Heart left ventricle (tissue), 16 donors: ENCODE data around the gene FOXK2. TPM values are rescaled to one million over a fixed set of nuclear protein-coding genes. Genes with fewer than 3 reads are reported as not detected.

Source experiments
- ATAC-seq, 4 donors: fragments of 200-7000 bp; cut with Tn5 transposase; one replicate each; pipeline ENCODE4 v1.9.1; 2020 to 2022; ENCODE audit warnings: moderate library complexity in 4 of 4, mild to moderate bottlenecking in 3 of 4, moderate number of reproducible peaks in 1 of 4
- DNase-seq, 5 donors: peaks; one replicate each; pipeline ENCODE4 v3.0.0-alpha.2; 2020
- H3K27ac ChIP-seq, 12 donors: fragments of 200-600 bp; sonication (generic) in 4 of 12; one replicate each; pipeline versions ENCODE4 v1.5.0 to v1.8.0; 2016 to 2022; ENCODE audit warnings: mild to moderate bottlenecking in 2 of 12
- H3K27me3 ChIP-seq, 9 donors: fragments of 200-600 bp; sonication (generic) in 2 of 9; one replicate each; pipeline versions ENCODE4 v1.5.1 to v1.8.0; 2016 to 2022; ENCODE audit warnings: mild to moderate bottlenecking in 3 of 9
- H3K36me3 ChIP-seq, 9 donors: fragments of 200-600 bp; sonication (generic) in 2 of 9; one replicate each; pipeline versions ENCODE4 v1.5.0 to v1.8.0; 2018 to 2022; ENCODE audit warnings: mild to moderate bottlenecking in 2 of 9
- H3K4me1 ChIP-seq, 12 donors: fragments of 200-600 bp; sonication (generic) in 4 of 12; one replicate each; pipeline versions ENCODE4 v1.5.0 to v1.8.0; 2016 to 2022; ENCODE audit warnings: mild to moderate bottlenecking in 3 of 12
- H3K4me3 ChIP-seq, 12 donors: fragments of 200-600 bp; sonication (generic) in 4 of 12; one replicate each; pipeline versions ENCODE4 v1.5.0 to v1.8.0; 2017 to 2022; ENCODE audit warnings: mild to moderate bottlenecking in 9 of 12, moderate library complexity in 4 of 12
- H3K9me3 ChIP-seq, 12 donors: fragments of 200-600 bp; sonication (generic) in 4 of 12; one replicate each; pipeline versions ENCODE4 v1.5.0 to v1.8.0; 2016 to 2022; ENCODE audit warnings: mild to moderate bottlenecking in 1 of 12
- CTCF ChIP-seq, 12 donors: fragments of 200-600 bp; sonication (generic) in 4 of 12; IDR thresholded peaks; one replicate each; pipeline versions ENCODE4 v1.5.0 to v1.8.0; 2018 to 2022; ENCODE audit warnings: antibody characterized with exemption in 12 of 12, mild to moderate bottlenecking in 5 of 12
- POLR2A ChIP-seq, 2 donors: fragments of 450-650 bp; IDR thresholded peaks; one replicate each; pipeline ENCODE4 v1.6.1; 2017; ENCODE audit warnings: antibody characterized with exemption in 2 of 2, mild to moderate bottlenecking in 2 of 2, moderate library complexity in 2 of 2
- WGBS, 4 donors: extraction: QIAGEN DNeasy Blood & Tissue Kit in 2 of 4; methylation state at CpG; one replicate each; pipeline versions ENCODE4 v1.1.5 to v1.1.7; 2013 to 2018; 5-methylcytosine and 5-hydroxymethylcytosine counted together
- intact Hi-C, 10 donors: fragments of 100-400 bp; cut with DNase I; formaldehyde crosslinking; loops; one replicate each; pipeline versions ENCODE4 v1.11.1 to v1.14.2; 2022
- polyA plus RNA-seq, 2 donors: library from polyadenylated mRNA; stranded (reverse); fragments of 200-250 nt; gene quantifications; one replicate each; pipeline ENCODE4 v1.2.3, GENCODE V29; 2013
- total RNA-seq, 9 donors: library from RNA; depleted of rRNA in 2 of 9; stranded (reverse); fragments of >200 nt in 2 of 9; fragmentation: NEBNext Ultra II Directional in 3 of 9; extraction: Animal tissue kit (Norgen Biotek cat#: 25700) in 3 of 9; gene quantifications; one replicate each; pipeline versions ENCODE4 v1.1.0 to v1.2.4, GENCODE V29; 2016 to 2023
- donor health status: ischemic (EF 13 %, LVEDD 7.1; RV severe dilation, severe dysfunction).
- donor health status: healthy with polysubstance abuse.
- donor health status: DM: no; HTN: yes; CAD: no.
- donor health status: DM: no; HTN: no; CAD: no.
- donor health status: ischemic (EF 25% LVEDD 6.9; RV normal size, moderate dysfunction).
- donor health status: ischemic (EF 25% LVEDD 5.7; RV mildly dilated, moderate dysfunction).
- donor health status: healthy.
- donor health status: DM: yes; HTN: yes; CAD: no.
- donor health status: ischemic (EF 35%, LVEDD 5.7; RV mildly dilated, moderate dysfunction).
- donor health status: nonischemic (EF 11% LVEDD 7.7; RV severe dilation, severe dysfunction).
- donor health status: DM: yes; HTN: yes; CAD: no.
- donor health status: PGD.
- donor health status: ischemic (EF 29% LVEDD 5.4; RV normal size, mild dysfunction).
- donor health status: nonischemic (EF 23%, LVEDD 6.1; RV moderate dilation, normal function).

The FOXK2 gene
- total and polyA plus RNA-seq, 11 donors = 15.6 to 77.0 (median 33.9) TPM

- Histone ChIP-seq H3K9me3 (no peaks in the 10 kb centered on the region), H3K27me3 (no peaks in the 10 kb centered on the region), H3K27ac (peak overlapping the region in 8 of 12 donors; percentile 43 to 78 (median 66)), H3K4me1 (peaks cover 0 to 24% (median 4%) of the 10 kb centered on the region in 12 donors), H3K4me3 (no peak overlapping the region), H3K36me3 (peaks cover 0 to 36% (median 7%) of the 10 kb centered on the region in 9 donors)
- intact Hi-C loops = loop anchor here in 1 of 10 donors (5.0 kb wide), 1 partner anchor 43 kb away; the partner anchor contains the start of gene RAB40B
- DNase-seq (peak in 1 of 5 donors; percentile 17), ATAC-seq (no peak)
- TF ChIP-seq POLR2A (IDR thresholded peaks at IDR 0.05) (no peak), CTCF (IDR thresholded peaks at IDR 0.05) (no peak)
- 81 to 84% (median 83%) methylated on average over 22 to 30 of the region's 30 CpGs for WGBS, 4 donors
Measured at GRCh38 chr17:82653651-82654528, 134.4 kb downstream of the FOXK2 start.

Other genes starting within 250 kb of the FOXK2 start
- 10 to 100 TPM; 38.4 to 83.9 (median 66.1) TPM for gene CSNK1D, start 246.0 kb upstream of the FOXK2 start, total RNA-seq
- gene CSNK1D, start 246.0 kb upstream of the FOXK2 start, polyA plus RNA-seq = 10 to 100 TPM; 47.5 to 88.1 TPM
- 1 to 10 TPM in 2 of 9 donors, under 1 TPM in 5, not detected in 2; 0.21 to 8.6 (median 0.42) TPM for gene CD7, start 202.1 kb upstream of the FOXK2 start, total RNA-seq
- under 1 TPM; 0.23 to 0.53 TPM for gene CD7, start 202.1 kb upstream of the FOXK2 start, polyA plus RNA-seq
- gene SECTM1, start 186.0 kb upstream of the FOXK2 start, total RNA-seq = 10 to 100 TPM in 2 of 9 donors, 1 to 10 TPM in 7; 2.3 to 41.6 (median 3.5) TPM
- gene SECTM1, start 186.0 kb upstream of the FOXK2 start, polyA plus RNA-seq = 1 to 10 TPM; 2.3 to 3.4 TPM
- gene TEX19, start 160.5 kb upstream of the FOXK2 start, total RNA-seq = not detected
- not detected for gene TEX19, start 160.5 kb upstream of the FOXK2 start, polyA plus RNA-seq
- gene UTS2R, start 148.0 kb upstream of the FOXK2 start, total RNA-seq = 10 to 100 TPM in 1 of 9 donors, 1 to 10 TPM in 6, under 1 TPM in 2; 0.58 to 21.9 (median 1.7) TPM
- gene UTS2R, start 148.0 kb upstream of the FOXK2 start, polyA plus RNA-seq = under 1 TPM; 0.11 TPM
- 10 to 100 TPM in 8 of 9 donors, 1 to 10 TPM in 1; 9.9 to 20.2 (median 15.1) TPM for gene HEXD, start 101.4 kb upstream of the FOXK2 start, total RNA-seq
- gene HEXD, start 101.4 kb upstream of the FOXK2 start, polyA plus RNA-seq = 10 to 100 TPM; 11.5 to 24.1 TPM
- gene OGFOD3, start 101.1 kb upstream of the FOXK2 start, total RNA-seq = 10 to 100 TPM; 23.3 to 38.5 (median 31.4) TPM
- gene OGFOD3, start 101.1 kb upstream of the FOXK2 start, polyA plus RNA-seq = 10 to 100 TPM; 22.6 to 25.5 TPM
- gene CYBC1, start 69.0 kb upstream of the FOXK2 start, total RNA-seq = 10 to 100 TPM; 20.1 to 82.1 (median 25.4) TPM
- 10 to 100 TPM; 17.3 to 41.1 TPM for gene CYBC1, start 69.0 kb upstream of the FOXK2 start, polyA plus RNA-seq
- 10 to 100 TPM; 48.6 to 77.4 (median 59.5) TPM for gene NARF, start 61.0 kb upstream of the FOXK2 start, total RNA-seq
- 100 to 1,000 TPM in 1 of 2 donors, 10 to 100 TPM in 1; 76.2 to 111 TPM for gene NARF, start 61.0 kb upstream of the FOXK2 start, polyA plus RNA-seq
- gene WDR45B, start 128.7 kb downstream of the FOXK2 start, total RNA-seq = 10 to 100 TPM; 33.9 to 48.2 (median 40.1) TPM
- 10 to 100 TPM; 23.5 to 60.7 TPM for gene WDR45B, start 128.7 kb downstream of the FOXK2 start, polyA plus RNA-seq
- gene RAB40B, start 179.0 kb downstream of the FOXK2 start, total RNA-seq = 10 to 100 TPM; 15.2 to 37.7 (median 23.7) TPM
- 10 to 100 TPM; 10.9 to 13.3 TPM for gene RAB40B, start 179.0 kb downstream of the FOXK2 start, polyA plus RNA-seq
- gene FN3KRP, start 197.0 kb downstream of the FOXK2 start, total RNA-seq = 10 to 100 TPM in 7 of 9 donors, 1 to 10 TPM in 2; 6.8 to 20.3 (median 15.8) TPM
- gene FN3KRP, start 197.0 kb downstream of the FOXK2 start, polyA plus RNA-seq = 10 to 100 TPM; 11.5 to 23.1 TPM
- gene FN3K, start 215.9 kb downstream of the FOXK2 start, total RNA-seq = 100 to 1,000 TPM in 3 of 9 donors, 10 to 100 TPM in 6; 15.5 to 121 (median 69.4) TPM
- gene FN3K, start 215.9 kb downstream of the FOXK2 start, polyA plus RNA-seq = 100 to 1,000 TPM in 1 of 2 donors, 10 to 100 TPM in 1; 44.7 to 102 TPM
- gene TBCD, start 232.3 kb downstream of the FOXK2 start, total RNA-seq = 10 to 100 TPM; 36.9 to 98.4 (median 54.9) TPM
- gene TBCD, start 232.3 kb downstream of the FOXK2 start, polyA plus RNA-seq = 10 to 100 TPM; 60.9 to 81.6 TPM